SH-SY5Y (cell line): Measurements from ENCODE around the gene C1QL1.

Source experiments
- GATA2 ChIP-seq: IDR thresholded peaks from 2 replicates; pipeline ENCODE4 v1.6.1; 2011; ENCODE audit warnings: mild to moderate bottlenecking, low read depth, low read length
- GATA3 ChIP-seq: IDR thresholded peaks from 2 replicates; pipeline ENCODE4 v1.6.1; 2011; ENCODE audit warnings: low read depth, mild to moderate bottlenecking, low read length, moderate library complexity

DNA sequence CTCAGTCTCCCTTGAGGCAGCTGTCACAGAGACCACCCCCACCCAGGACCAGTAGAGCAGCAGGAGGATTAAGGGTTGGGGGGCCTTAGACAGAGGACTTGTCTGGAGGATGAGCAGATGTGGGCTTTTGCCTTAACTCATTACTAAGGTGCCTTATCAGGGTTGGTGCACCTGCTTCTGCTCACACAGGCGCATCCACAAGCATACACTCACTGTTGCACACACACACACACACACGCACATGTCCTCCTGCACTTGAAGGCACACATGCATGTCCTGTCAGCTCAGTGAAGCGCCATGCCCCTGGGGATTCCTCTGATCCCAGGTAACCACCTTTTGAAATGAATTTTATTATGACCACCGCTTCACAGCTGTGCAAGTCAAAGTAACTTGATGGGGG, 54.0 kb downstream of the C1QL1 start:
- no peak for TF ChIP-seq GATA3
- no peak for TF ChIP-seq GATA2
